OCI-LY7 (cell line): ENCODE data around the gene MRGPRX4. TPM values are rescaled to one million over a fixed set of nuclear protein-coding genes. Genes with fewer than 3 reads are reported as not detected.

Experiments
- BruUV-seq: library from RNA; stranded (reverse); fragments of 400-500 nt; replicated peaks from 2 replicates; lab custom pipeline; 2021; lab: Mats Ljungman, UMichigan
- CTCF ChIA-PET: fragments of 300-600 bp; sonication (Branson Sonifier 250); formaldehyde crosslinking; loops from one replicate; lab custom pipeline; 2022; ENCODE audit warnings: antibody characterized with exemption; ENCODE audit not compliant: unreplicated experiment; lab: Charles Lee
- POLR2A ChIA-PET: fragments of 300-600 bp; sonication (Branson Sonifier 250); formaldehyde crosslinking; loops from one replicate; lab custom pipeline; 2022; ENCODE audit warnings: antibody characterized with exemption; lab: Charles Lee
- DNase-seq: peaks from one replicate; pipeline ENCODE4 v3.0.0-alpha.2; 2015; ENCODE audit warnings: low spot score
- H2AFZ ChIP-seq: fragments of 200-600 bp; sonication (generic), shearing (Covaris generic); 2 replicates; pipeline ENCODE4 v1.6.1; 2014; ENCODE audit warnings: mild to moderate bottlenecking, antibody characterized with exemption, low read length, moderate library complexity
- H3K27ac ChIP-seq: fragments of 200-600 bp; sonication (generic); 2 replicates; pipeline ENCODE4 v1.5.1; 2014; ENCODE audit warnings: mixed run types, low read depth, mild to moderate bottlenecking, moderate library complexity, low read length, inconsistent platforms; ENCODE audit not compliant: poor library complexity, severe bottlenecking
- H3K36me3 ChIP-seq: fragments of 200-600 bp; sonication (generic); 2 replicates; pipeline ENCODE4 v1.6.1; 2014; ENCODE audit warnings: mild to moderate bottlenecking, antibody characterized with exemption, low read length, moderate library complexity, mixed read lengths; ENCODE audit not compliant: insufficient read depth
- H3K4me1 ChIP-seq: fragments of 200-600 bp; sonication (generic); 2 replicates; pipeline ENCODE4 v1.5.1; 2014; ENCODE audit warnings: mild to moderate bottlenecking, low read length; ENCODE audit not compliant: insufficient read depth, poor library complexity, severe bottlenecking
- H3K4me2 ChIP-seq: fragments of 200-600 bp; sonication (generic); 2 replicates; pipeline ENCODE4 v1.6.1; 2014; ENCODE audit warnings: mild to moderate bottlenecking, low read length
- H3K4me3 ChIP-seq: fragments of 200-600 bp; sonication (generic); 2 replicates; pipeline ENCODE4 v1.5.1; 2014; ENCODE audit warnings: mild to moderate bottlenecking, low read depth, low read length; ENCODE audit not compliant: poor library complexity, severe bottlenecking
- H3K79me2 ChIP-seq: fragments of 200-600 bp; sonication (generic); 2 replicates; pipeline ENCODE4 v1.6.1; 2016; ENCODE audit warnings: low read depth, mild to moderate bottlenecking, low read length, moderate library complexity, mixed read lengths; ENCODE audit not compliant: insufficient read depth
- H3K9me2 ChIP-seq: fragments of 200-600 bp; sonication (generic); 2 replicates; pipeline ENCODE4 v1.6.1; 2016; ENCODE audit warnings: mild to moderate bottlenecking, low read length, mixed read lengths; ENCODE audit not compliant: insufficient read depth
- H3K9me3 ChIP-seq: fragments of 200-600 bp; sonication (generic); 2 replicates; pipeline ENCODE4 v1.6.1; 2014; ENCODE audit warnings: mild to moderate bottlenecking, mixed run types, low read length, mixed read lengths
- H4K20me1 ChIP-seq: fragments of 200-600 bp; sonication (generic); 2 replicates; pipeline ENCODE4 v1.6.1; 2014; ENCODE audit warnings: mild to moderate bottlenecking, antibody characterized with exemption, low read length, moderate library complexity, mixed read lengths; ENCODE audit not compliant: insufficient read depth
- EZH2phosphoT487 ChIP-seq: fragments of 200-600 bp; sonication (generic); IDR thresholded peaks from 2 replicates; pipeline ENCODE4 v1.6.1; 2018; ENCODE audit warnings: low read depth, borderline replicate concordance, mild to moderate bottlenecking, mixed run types, antibody characterized with exemption, low read length, moderate library complexity, mixed read lengths
- intact Hi-C: fragments of 100-400 bp; cut with micrococcal nuclease; formaldehyde crosslinking; loops from one replicate; pipeline ENCODE4 v1.10.0; 2022; ENCODE audit not compliant: unreplicated experiment
- total RNA-seq, 2 experiments: library from RNA; depleted of rRNA in 1 of 2; stranded (reverse); fragments of >200 nt in 1 of 2; shearing (Covaris generic) in 1 of 2; gene quantifications; 2 replicates each; pipeline ENCODE4 v1.2.3, GENCODE V29; 2014 to 2022
- TF ChIP-seq, protein P1 (sequence below): fragments of 200-600 bp; sonication (generic); conservative IDR thresholded peaks from 2 replicates; pipeline ENCODE4 v1.5.1; 2014; ENCODE audit warnings: mild to moderate bottlenecking, antibody characterized with exemption, low read length, moderate library complexity, mixed read lengths

Gene MRGPRX4
- total RNA-seq, 2 experiments from 2014 or later = not detected

- no peaks in the 10 kb centered on the region for H3K4me1 ChIP-seq
- H3K4me2 ChIP-seq = no peak overlapping the region
- CTCF ChIA-PET = no interaction called here
- H3K9me3 ChIP-seq = no peaks in the 10 kb centered on the region
- no peaks in the 10 kb centered on the region for H3K79me2 ChIP-seq
- no peaks in the 10 kb centered on the region for H3K36me3 ChIP-seq
- TF ChIP-seq, protein P1, sequence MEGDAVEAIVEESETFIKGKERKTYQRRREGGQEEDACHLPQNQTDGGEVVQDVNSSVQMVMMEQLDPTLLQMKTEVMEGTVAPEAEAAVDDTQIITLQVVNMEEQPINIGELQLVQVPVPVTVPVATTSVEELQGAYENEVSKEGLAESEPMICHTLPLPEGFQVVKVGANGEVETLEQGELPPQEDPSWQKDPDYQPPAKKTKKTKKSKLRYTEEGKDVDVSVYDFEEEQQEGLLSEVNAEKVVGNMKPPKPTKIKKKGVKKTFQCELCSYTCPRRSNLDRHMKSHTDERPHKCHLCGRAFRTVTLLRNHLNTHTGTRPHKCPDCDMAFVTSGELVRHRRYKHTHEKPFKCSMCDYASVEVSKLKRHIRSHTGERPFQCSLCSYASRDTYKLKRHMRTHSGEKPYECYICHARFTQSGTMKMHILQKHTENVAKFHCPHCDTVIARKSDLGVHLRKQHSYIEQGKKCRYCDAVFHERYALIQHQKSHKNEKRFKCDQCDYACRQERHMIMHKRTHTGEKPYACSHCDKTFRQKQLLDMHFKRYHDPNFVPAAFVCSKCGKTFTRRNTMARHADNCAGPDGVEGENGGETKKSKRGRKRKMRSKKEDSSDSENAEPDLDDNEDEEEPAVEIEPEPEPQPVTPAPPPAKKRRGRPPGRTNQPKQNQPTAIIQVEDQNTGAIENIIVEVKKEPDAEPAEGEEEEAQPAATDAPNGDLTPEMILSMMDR = peak; percentile 61
- no peak for TF ChIP-seq EZH2phosphoT487
- POLR2A ChIA-PET = interaction anchor here (1.1 kb wide), 1 partner anchor 16 kb away, joined by 3 read pairs; no protein-coding TSS in a partner anchor
- intact Hi-C loops = no loop called here
- no peak overlapping the region for H3K4me3 ChIP-seq
- BruUV-seq = no TSS peak
- H2AFZ ChIP-seq = no peak overlapping the region
- H3K9me2 ChIP-seq = no peaks in the 10 kb centered on the region
- DNase-seq = no peak
- no peaks in the 10 kb centered on the region for H4K20me1 ChIP-seq
- no peak overlapping the region for H3K27ac ChIP-seq
These were observed 31.1 kb downstream of the MRGPRX4 start for GRCh38 chr11:18203723-18204122.

GRCh38 chr11:18204220-18204619 lies 31.6 kb downstream of the MRGPRX4 start:
- Histone ChIP-seq H3K79me2 (no peaks in the 10 kb centered on the region), H3K27ac (no peak overlapping the region), H3K9me2 (no peaks in the 10 kb centered on the region), H4K20me1 (no peaks in the 10 kb centered on the region), H3K4me2 (no peak overlapping the region), H3K36me3 (no peaks in the 10 kb centered on the region), H3K4me3 (no peak overlapping the region), H3K9me3 (no peaks in the 10 kb centered on the region), H2AFZ (no peak overlapping the region), H3K4me1 (no peaks in the 10 kb centered on the region)
- no peak for DNase-seq
- CTCF ChIA-PET = no interaction called here
- no TSS peak for BruUV-seq
- intact Hi-C loops = no loop called here
- POLR2A ChIA-PET = interaction anchor here (1.1 kb wide), 1 partner anchor 16 kb away, joined by 3 read pairs; no protein-coding TSS in a partner anchor
- no peak for TF ChIP-seq EZH2phosphoT487
- TF ChIP-seq, protein P1 = no peak

DNA sequence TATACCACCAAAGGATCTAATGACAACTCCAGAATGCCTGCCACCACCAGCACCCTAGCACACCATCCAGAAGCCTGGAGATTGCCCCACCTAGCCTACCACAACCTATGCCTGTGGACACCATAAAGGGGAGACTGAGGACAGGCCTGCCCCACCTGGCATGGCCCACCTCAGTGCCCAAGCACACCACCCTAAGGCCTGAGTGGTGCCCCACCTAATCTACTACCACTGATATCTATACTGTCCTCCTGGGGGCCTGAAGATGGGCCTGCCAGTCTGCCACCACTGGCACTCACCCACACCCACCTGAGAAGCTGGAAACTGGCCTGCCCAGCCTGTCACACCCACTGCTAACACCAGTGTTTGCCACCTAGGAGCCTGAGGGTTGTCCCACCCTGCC lies 32.1 kb downstream of the MRGPRX4 start:
- no peaks in the 10 kb centered on the region for H3K9me3 ChIP-seq
- ChIA-PET CTCF (no interaction called here), POLR2A (no interaction called here)
- no peaks in the 10 kb centered on the region for H3K79me2 ChIP-seq
- intact Hi-C loops = no loop called here
- no peak overlapping the region for H3K27ac ChIP-seq
- no peak for TF ChIP-seq EZH2phosphoT487
- TF ChIP-seq, protein P1 = no peak
- no TSS peak for BruUV-seq
- DNase-seq = no peak
- H3K4me1 ChIP-seq = no peaks in the 10 kb centered on the region
- H2AFZ ChIP-seq = no peak overlapping the region
- no peaks in the 10 kb centered on the region for H3K36me3 ChIP-seq
- H3K4me2 ChIP-seq = no peak overlapping the region
- no peaks in the 10 kb centered on the region for H3K9me2 ChIP-seq
- H3K4me3 ChIP-seq = no peak overlapping the region
- no peaks in the 10 kb centered on the region for H4K20me1 ChIP-seq
